H1 (cell line): ENCODE measurements around the gene NR3C1.

Source experiments
- EP300 ChIP-seq, 2 experiments: IDR thresholded peaks; 1 replicate in 1 of 2; 2 replicates in 1 of 2; pipeline ENCODE4 v1.6.1; 2011 to 2012; ENCODE audit warnings: low read depth in 2 of 2, low read length in 2 of 2, mild to moderate bottlenecking in 2 of 2, borderline replicate concordance in 1 of 2, inconsistent platforms in 1 of 2, moderate library complexity in 1 of 2
- EZH2 ChIP-seq: fragments of 200-600 bp; sonication (generic); IDR thresholded peaks from 2 replicates; pipeline ENCODE4 v1.7.1; 2012; ENCODE audit warnings: low read depth, mild to moderate bottlenecking, moderate library complexity, low read length, inconsistent platforms; ENCODE audit not compliant: severe bottlenecking
- GABPA ChIP-seq: IDR thresholded peaks from 2 replicates; pipeline ENCODE4 v1.6.1; 2011; ENCODE audit warnings: mild to moderate bottlenecking, low read length, moderate library complexity, borderline replicate concordance; ENCODE audit not compliant: insufficient read depth
- HDAC2 ChIP-seq, 2 experiments: fragments of 300-600 bp in 1 of 2; sonication (generic) in 1 of 2; IDR thresholded peaks; 2 replicates each; pipeline ENCODE4 v1.6.1; 2011 to 2012; ENCODE audit warnings: low read depth in 2 of 2, low read length in 2 of 2, mild to moderate bottlenecking in 2 of 2, moderate library complexity in 2 of 2, borderline replicate concordance in 1 of 2, inconsistent platforms in 1 of 2
- KDM1A ChIP-seq: fragments of 200-600, 300-600 bp; sonication (generic); IDR thresholded peaks from 2 replicates; pipeline ENCODE4 v1.7.1; 2016; ENCODE audit warnings: mild to moderate bottlenecking, low read length, borderline replicate concordance
- KDM5A ChIP-seq: fragments of 200-600 bp; IDR thresholded peaks from 2 replicates; pipeline ENCODE4 v1.7.1; 2012; ENCODE audit warnings: mild to moderate bottlenecking, low read length, inconsistent platforms, mixed read lengths
- RAD21 ChIP-seq, 2 experiments: IDR thresholded peaks in 1 of 2; conservative IDR thresholded peaks in 1 of 2; 2 replicates each; pipeline ENCODE4 v1.6.1; 2011; ENCODE audit warnings: low read depth in 2 of 2, low read length in 2 of 2, improper control_type of control experiment in 1 of 2, inconsistent platforms in 1 of 2, mild to moderate bottlenecking in 1 of 2, moderate library complexity in 1 of 2
- SP1 ChIP-seq: IDR thresholded peaks from 2 replicates; pipeline ENCODE4 v1.6.1; 2011; ENCODE audit warnings: low read depth, low read length
- SRF ChIP-seq: IDR thresholded peaks from 2 replicates; pipeline ENCODE4 v1.6.1; 2011; ENCODE audit warnings: mild to moderate bottlenecking, low read depth, low read length, moderate library complexity
- TBP ChIP-seq: IDR thresholded peaks from 2 replicates; pipeline ENCODE4 v1.6.1; 2011; ENCODE audit warnings: low read depth, low read length, improper control_type of control experiment
- TEAD4 ChIP-seq: IDR thresholded peaks from 2 replicates; pipeline ENCODE4 v1.6.1; 2012; ENCODE audit warnings: low read depth, low read length, inconsistent platforms, mixed read lengths
- TF ChIP-seq, protein P1 (sequence below), 3 experiments: IDR thresholded peaks; 1 replicate in 2 of 3; 2 replicates in 1 of 3; pipeline versions ENCODE4 v1.5.1 to v1.6.1; 2011; ENCODE audit warnings: low read length in 3 of 3, mild to moderate bottlenecking in 3 of 3, inconsistent platforms in 2 of 3, low read depth in 1 of 3, moderate library complexity in 1 of 3; ENCODE audit not compliant: insufficient read depth in 1 of 3; ENCODE audit errors: control extremely low read depth in 1 of 3

DNA sequence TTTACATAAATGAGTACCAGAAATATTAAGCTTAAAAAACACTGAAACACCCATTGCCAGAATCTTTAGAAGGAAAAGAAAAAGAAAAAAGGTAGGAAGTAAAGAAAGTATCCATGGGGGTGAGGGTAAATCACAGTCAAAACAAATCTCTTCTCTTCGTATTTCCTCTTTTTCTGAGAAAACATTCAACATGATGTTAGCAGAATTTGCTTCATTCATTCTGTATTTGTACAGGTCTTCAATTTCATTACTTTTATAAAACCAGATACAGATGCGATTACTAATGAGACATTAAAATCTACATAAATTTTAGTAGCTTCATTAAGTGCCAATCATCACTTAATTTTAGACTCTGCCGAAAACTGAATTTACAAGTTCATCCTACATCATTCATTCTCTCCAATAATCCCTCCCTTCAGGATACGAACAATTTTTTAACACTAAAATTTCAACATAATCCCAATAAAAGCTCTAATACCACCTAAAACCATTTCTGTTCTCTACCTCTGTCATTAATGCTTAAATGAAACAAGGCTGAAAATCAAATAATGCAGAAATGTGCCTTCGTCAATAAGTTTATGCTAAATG, 7.0 kb downstream of the NR3C1 start:
- no peak for TF ChIP-seq HDAC2 (IDR thresholded peaks at IDR 0.05; ENCODE audit: borderline replicate concordance in 1 of 2, low read depth in 2 of 2, low read length in 2 of 2)
- no peak for TF ChIP-seq EP300 (IDR thresholded peaks at IDR 0.05; ENCODE audit: borderline replicate concordance in 1 of 2, low read depth in 2 of 2, low read length in 2 of 2)
- no peak for TF ChIP-seq RAD21 (IDR thresholded peaks at IDR 0.05 in 1 of 2, conservative IDR thresholded peaks at IDR 0.05 in 1 of 2; ENCODE audit: low read depth in 2 of 2, low read length in 2 of 2)
- no peak for TF ChIP-seq SRF
- TF ChIP-seq, protein P1, sequence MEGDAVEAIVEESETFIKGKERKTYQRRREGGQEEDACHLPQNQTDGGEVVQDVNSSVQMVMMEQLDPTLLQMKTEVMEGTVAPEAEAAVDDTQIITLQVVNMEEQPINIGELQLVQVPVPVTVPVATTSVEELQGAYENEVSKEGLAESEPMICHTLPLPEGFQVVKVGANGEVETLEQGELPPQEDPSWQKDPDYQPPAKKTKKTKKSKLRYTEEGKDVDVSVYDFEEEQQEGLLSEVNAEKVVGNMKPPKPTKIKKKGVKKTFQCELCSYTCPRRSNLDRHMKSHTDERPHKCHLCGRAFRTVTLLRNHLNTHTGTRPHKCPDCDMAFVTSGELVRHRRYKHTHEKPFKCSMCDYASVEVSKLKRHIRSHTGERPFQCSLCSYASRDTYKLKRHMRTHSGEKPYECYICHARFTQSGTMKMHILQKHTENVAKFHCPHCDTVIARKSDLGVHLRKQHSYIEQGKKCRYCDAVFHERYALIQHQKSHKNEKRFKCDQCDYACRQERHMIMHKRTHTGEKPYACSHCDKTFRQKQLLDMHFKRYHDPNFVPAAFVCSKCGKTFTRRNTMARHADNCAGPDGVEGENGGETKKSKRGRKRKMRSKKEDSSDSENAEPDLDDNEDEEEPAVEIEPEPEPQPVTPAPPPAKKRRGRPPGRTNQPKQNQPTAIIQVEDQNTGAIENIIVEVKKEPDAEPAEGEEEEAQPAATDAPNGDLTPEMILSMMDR (IDR thresholded peaks at IDR 0.05; ENCODE audit: control extremely low read depth in 1 of 3, insufficient read depth in 1 of 3, low read depth in 1 of 3, low read length in 3 of 3), result no peak
- TF ChIP-seq TEAD4, result no peak
- TF ChIP-seq GABPA, result no peak
- TF ChIP-seq TBP, result no peak
- TF ChIP-seq KDM1A, result no peak
- TF ChIP-seq KDM5A, result no peak
- TF ChIP-seq SP1, result no peak
- TF ChIP-seq EZH2, result no peak
